Kidney glomerular epithelial cell (primary cell): ENCODE measurements around the gene SC5D.

Source experiments
- DNase-seq: peaks from one replicate; lab custom pipeline; 2025; lab: John Stamatoyannopoulos, UW

The SC5D gene

GRCh38 chr11:121292495-121293287 is at the start of gene SC5D:
Gene SC5D (plus strand): TSS chr11:121292771. CDS start chr11:121303376, 10,605 bp downstream.
- DNase-seq: peak; percentile 86

GRCh38 chr11:121244884-121245283 is 47.7 kb upstream of the SC5D start:
- no peak for DNase-seq

- no peak for DNase-seq
Observed at GRCh38 chr11:121246021-121246768, 46.4 kb upstream of the SC5D start.

- no peak for DNase-seq
Observed at GRCh38 chr11:121246769-121247035, 45.9 kb upstream of the SC5D start.

GRCh38 chr11:121248496-121248895 is 44.1 kb upstream of the SC5D start:
- no peak for DNase-seq

- DNase-seq: peak; percentile 33
Observed at GRCh38 chr11:121249039-121249663, 43.4 kb upstream of the SC5D start.

GRCh38 chr11:121250843-121251242 is 41.7 kb upstream of the SC5D start:
- DNase-seq: no peak

GRCh38 chr11:121253951-121254350 is 38.6 kb upstream of the SC5D start:
- DNase-seq: no peak

- no peak for DNase-seq
Observed at GRCh38 chr11:121254756-121255155, 37.8 kb upstream of the SC5D start.

GRCh38 chr11:121255473-121256125 is 37.0 kb upstream of the SC5D start:
- no peak for DNase-seq

- DNase-seq: no peak
Observed at GRCh38 chr11:121257289-121257688, 35.3 kb upstream of the SC5D start.

- DNase-seq: no peak
Observed at GRCh38 chr11:121257976-121258375, 34.6 kb upstream of the SC5D start.

- DNase-seq: no peak
Observed at GRCh38 chr11:121265586-121265985, 27.0 kb upstream of the SC5D start.

GRCh38 chr11:121268581-121268980 is 24.0 kb upstream of the SC5D start:
- no peak for DNase-seq

- DNase-seq: no peak
Observed at GRCh38 chr11:121270001-121270678, 22.4 kb upstream of the SC5D start.

- DNase-seq: no peak
Observed at GRCh38 chr11:121274332-121274991, 18.1 kb upstream of the SC5D start.

- DNase-seq: no peak
Observed at GRCh38 chr11:121281698-121282097, 10.9 kb upstream of the SC5D start.

GRCh38 chr11:121282386-121282785 is 10.2 kb upstream of the SC5D start:
- no peak for DNase-seq

GRCh38 chr11:121282886-121283502 is 9.6 kb upstream of the SC5D start:
- no peak for DNase-seq

GRCh38 chr11:121291319-121291718 is 1.3 kb upstream of the SC5D start:
- no peak for DNase-seq

- DNase-seq: no peak
Observed at GRCh38 chr11:121291896-121292494, 576 bp upstream of the SC5D start.
